ENCODE results near the gene TXNDC12.

GRCh38 chr1:51997974-51998382 lies 57.0 kb downstream of the TXNDC12 start:
- TF ChIP-seq POLR2A (IDR thresholded peaks at IDR 0.05) (no peak), CTCF (IDR thresholded peaks at IDR 0.05 in 8 of 11, conservative IDR thresholded peaks at IDR 0.05 in 3 of 11) (no peak), POLR2AphosphoS5 (IDR thresholded peaks at IDR 0.05) (no peak)

Measured in spleen (tissue), 7 donors.